AG20443 (cell line): ENCODE data around the gene DOCK4.

Experiments
- DNase-seq: peaks from one replicate; pipeline ENCODE4 v3.0.0; 2012; ENCODE audit warnings: low spot score, mixed read lengths

DOCK4 gene

DNA sequence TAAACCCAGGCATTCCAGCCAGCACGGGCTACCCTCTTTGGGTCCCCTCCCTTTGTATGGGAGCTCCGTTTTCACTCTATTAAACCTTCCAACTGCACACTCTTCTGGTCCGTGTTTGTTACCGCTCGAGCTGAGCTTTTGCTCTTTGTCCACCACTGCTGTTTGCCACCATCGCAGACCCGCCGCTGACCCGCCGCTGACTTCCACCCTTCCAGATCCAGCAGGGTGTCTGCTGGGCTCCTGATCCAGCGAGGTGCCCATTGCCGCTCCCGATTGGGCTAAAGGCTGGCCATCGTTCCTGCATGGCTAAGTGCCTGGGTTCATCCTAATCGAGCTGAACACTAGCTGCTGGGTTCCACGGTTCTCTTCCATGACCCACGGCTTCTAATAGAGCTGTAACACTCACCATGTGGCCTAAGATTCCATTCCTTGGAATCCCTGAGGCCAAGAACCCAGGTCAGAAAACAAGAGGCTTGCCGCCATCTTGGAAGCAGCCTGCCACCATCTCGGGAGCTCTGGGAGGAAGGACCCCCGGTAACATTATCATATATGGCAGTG lies 14.8 kb upstream of the DOCK4 start:
- no peak for DNase-seq

DNA sequence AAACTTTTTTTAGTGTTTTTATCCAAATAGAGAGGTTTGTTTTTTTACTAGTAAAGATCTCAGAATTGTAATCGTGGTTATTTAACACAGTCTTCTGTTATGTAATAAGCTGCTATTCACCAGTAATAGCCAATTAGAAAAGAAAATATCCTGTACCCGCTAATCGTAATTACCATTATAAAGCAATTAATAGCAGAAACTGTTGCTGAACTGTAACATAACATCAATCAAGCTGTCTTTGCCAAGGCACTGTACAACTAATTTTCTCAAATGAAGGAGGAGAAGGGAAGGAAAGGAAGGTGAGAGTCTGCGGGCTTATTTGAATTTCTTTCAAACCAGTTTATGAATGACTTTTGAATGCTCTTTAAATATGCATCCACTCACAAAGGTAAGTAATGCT lies 9.6 kb upstream of the DOCK4 start:
- no peak for DNase-seq

DNA sequence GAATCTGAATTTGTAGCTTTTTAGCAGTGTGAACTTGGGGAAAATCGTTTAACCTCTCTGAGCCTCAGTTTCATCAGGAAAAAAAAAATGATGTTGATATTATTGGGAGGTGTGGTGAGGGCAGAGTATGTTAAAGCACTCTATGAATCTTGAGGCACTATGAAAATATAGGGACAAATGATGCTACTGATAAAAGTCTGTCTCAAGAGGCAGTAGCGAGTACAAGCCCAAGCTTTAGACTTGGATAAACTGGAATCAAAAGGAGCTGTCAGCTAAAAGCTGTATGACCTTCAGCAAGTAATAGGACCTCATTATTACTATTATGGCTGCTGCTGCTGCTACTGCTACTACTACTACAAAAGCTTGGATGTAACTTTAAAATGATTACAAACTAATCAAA lies 8.7 kb upstream of the DOCK4 start:
- no peak for DNase-seq

DNA sequence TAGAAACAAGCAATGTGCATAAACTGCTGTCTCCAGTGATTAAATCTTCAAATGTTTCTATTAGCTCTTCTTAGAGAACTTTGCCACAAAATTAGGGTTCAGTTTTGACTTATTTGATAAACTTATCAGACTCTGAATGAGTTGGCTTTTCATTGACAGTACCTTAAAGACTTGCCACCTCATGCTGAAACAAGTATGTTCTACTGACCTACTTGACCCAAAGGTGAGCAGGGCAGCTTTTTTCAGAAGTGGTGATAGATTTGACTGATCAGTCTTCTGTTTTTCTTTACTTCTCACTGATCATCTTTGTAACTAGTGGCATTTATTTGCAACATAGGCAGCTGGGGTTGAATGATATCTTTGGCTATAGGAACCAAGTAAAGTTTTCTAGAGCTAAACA lies 8.1 kb upstream of the DOCK4 start:
- DNase-seq, result no peak

DNA sequence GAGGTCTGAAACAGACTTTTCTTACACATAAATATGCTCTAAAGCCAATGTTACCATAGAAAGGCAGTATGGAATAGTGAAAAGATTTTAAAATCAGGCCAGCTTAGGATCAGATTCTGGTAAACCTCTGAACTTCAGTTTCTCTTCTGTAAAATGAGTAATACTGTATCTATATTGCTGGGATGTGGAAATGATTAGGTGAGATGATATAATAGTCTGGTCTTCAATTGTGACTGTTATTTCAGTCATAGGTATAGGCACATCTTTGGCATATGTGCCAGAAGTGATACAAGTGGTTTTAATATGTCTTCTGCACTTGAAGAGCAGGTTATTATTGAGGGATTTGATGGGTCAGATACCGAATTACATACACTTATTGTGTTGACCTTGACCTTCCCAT lies 7.5 kb upstream of the DOCK4 start:
- DNase-seq, result no peak

DNA sequence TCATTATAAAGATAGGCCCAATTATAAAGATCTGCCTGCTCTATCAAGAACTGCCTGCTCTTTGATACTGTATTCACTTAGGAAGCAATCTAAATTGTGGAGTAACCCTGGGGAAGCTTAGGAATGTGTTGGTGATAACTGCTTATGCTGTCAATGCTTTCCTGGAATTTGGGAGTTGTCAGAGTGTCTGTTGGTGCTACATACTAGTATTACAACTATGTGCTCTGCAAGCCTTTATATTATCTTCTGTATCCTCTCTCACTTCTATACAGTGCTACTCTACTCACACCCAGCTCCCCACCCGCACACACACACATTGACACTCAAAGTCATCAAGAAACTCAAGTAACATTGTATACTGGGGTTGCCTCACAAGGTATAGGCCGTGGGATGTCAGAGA lies 6.4 kb upstream of the DOCK4 start:
- no peak for DNase-seq

DNA sequence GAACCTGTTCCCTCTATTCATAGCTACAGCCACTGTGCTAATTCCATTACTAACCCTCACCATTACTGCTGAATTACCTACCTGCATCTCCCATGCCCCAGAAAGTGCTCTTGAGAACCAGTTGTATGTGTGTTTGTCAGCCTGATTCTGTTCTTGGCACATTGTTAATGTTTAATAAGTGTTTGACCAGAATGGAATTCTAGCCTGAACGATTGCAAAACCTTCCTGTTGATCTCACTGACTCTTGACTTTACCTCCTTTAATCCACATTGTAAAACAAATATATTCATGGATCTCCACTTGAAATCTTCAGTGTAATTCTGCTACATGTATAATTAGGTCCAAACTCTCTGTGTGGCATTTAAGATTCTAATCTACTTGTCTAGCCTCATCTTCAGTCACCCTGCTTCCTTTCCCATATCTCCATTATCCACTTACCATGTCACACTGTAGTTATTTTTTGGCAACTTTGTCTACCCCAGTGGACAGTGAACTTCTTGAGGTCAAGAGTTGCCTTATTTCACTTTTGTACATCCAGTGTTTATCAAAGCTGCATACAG lies 5.2 kb upstream of the DOCK4 start:
- DNase-seq, result peak; percentile 23

DNA sequence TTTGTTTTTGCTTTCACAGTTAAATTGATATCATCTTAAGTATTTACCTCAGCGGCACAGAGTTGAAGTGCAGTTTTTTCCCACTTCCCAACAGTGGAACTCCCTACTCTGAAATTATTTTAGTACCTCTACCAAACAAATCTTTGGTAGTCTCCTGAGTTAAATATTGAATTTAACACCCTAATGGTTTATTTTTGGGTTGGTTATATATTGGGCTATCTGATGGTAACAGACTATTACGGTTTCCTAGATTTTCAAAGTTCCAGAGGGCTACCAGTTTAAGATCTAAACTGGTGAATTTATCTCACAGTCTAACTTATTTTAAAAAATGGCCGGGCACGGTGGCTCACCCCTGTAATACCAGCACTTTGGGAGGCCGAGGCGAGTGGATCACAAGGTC lies 1.6 kb upstream of the DOCK4 start:
- DNase-seq, result no peak

DNA sequence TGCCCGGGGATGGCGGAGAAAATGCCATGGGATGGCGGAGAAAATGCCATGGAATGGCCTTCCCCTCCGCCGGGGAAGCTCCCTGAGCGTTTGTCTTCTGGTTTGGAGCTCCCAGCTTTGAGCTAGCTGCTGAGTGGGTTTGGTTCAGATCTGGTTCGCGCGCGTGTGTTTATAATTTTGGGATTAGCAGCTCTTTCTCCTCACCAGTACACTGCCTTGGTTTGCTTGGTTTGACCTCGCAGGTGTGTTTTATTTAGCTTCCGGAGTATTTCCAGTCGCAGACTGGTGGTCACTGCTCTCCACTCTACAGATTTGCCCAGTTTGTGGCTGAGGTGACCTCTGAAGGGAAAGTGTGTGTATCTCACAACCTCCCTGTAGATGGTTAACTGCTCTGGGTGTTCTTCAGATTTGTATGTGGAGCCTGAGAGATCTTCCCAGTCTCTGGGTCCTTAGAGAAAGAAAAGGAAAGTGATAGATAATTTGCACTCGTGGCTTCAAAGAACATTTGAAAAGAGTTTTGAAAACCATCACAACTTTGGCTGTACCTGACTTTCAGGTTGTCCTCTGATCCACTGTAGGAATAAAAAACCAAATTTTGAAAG lies 893 bp upstream of the DOCK4 start:
- DNase-seq, result peak; percentile 32

DNA sequence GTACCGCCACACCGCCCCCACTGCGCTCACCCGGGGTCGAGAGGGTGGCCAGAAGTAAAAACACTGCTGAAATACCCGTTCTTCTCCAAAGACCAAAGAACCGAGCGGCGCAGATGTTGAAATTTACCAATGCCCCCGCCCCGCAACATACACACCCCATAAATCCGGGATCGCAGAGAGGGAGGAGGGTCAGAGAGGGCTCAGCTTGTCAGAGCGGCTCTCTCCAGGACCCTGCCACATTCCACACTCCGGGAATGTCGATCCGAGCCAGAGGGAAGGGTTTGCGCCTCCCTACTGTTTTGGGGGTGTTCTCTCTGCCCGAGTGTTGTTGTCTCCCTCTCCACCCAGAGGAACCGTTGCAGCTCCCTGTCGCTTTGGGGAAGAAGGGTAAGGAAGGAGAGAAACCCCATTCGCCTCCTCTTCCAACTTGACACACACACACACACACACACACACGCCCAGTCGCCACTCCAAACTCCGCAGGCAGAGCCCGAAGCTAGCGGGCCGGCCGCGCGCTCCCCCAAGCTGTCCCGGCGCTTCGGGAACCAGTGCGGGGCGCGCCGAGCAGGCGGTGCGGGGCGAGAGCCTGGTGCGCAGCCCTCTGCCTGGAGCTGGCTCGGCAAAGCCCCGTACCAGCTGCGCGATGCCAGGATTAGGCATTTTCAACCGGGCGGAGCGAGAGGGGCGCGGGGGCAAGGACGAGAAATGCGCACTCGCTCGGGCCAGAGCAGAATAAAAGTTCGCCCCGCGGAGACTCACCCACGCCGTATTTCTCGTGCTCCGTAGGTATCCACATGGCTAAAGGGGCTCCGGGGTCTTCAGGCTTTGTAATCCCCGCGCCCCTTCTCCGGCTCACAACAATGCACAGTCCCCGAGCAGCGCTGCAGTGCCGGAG lies 609 bp downstream of the DOCK4 start:
- DNase-seq, result peak; percentile 56

DNA sequence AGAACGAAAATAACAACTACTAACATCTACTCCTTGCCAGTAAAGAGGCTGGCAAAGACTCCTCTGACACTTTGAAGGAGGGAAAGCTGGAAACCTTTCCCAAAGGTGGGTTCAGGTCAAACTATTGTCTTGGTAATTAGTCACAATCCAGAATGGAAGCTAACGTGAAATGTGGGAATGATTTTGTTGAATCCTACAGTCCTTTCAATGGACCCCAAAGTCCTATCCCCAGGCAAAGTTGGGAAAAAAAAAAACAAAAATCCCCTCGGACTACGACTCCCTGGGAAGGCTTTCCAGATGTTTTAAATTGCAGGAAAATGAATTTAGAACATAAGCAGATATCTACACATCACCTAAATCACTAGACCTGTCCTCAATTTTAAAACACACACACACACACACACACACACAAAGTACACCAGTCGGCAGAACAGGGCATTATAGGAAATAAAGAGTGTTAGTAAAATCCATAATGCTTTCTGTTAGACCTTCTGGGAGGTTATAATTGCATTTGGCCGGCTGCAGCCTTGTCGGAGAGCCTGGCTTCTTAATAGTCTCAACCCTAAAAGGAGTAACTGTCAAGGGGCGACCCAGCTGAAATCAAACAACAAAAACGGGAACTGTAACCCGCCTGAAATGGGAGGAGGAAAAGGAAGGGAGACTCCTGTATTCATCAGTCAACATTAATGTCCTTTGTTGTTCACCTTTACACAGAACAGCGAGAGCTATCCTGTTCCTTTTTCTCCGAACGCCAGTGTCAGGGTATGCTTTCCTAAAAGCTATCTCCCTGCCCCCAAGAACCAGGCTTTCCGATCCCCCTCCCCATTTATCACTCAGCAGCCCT lies 1.5 kb downstream of the DOCK4 start:
- no peak for DNase-seq

DNA sequence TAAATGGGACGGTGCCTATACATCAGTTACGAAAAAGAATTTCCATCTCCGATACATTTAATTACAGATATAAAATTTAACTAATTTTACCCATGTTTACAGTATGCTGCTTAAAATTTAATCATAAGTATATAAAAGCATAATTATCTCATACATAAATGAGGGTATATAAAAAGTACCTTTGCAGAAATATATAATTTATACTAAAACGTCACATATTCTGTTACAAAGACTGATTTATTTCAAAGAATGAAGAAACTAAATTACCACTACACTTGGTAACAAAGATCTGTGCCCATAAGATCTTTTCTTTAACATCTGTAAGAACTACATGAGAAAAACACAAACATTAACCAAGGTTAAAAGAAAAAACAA lies 2.8 kb downstream of the DOCK4 start:
- DNase-seq, result no peak

DNA sequence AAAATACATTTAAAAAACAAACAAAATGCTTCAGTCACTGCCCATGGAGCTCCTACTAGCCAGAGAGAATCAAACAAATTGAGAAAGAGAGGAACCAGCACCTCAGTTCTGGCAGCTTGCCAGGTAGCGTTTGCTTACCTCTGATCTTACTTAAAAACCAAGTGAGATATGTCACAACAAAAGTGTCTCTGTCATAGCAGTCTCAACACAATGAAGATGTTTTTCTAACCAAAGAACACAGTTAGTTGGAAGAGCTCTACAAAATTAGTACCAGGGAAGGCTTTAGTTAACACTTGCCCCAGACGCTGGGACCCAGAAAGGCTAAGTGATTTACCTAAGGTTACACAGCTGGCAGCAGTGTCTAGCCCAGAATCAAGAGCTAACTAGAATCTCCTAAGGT lies 3.4 kb downstream of the DOCK4 start:
- DNase-seq, result no peak

DNA sequence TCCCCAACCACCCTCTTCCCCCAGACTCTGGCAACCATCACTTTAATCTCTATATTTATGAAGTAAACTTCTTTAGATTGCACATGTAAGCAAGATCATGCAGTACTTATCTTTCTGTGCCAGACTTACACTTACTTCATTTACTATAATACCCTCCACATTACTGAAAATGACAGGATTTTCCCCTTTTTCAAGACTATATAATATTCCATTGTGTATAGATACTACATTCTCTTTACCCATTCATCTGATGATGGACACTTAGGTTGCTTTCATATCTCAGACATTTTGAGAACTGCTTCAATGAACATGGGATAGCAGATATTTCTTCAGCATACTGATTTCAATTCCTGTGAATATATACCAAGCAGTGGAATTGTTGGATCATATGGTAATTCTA lies 4.4 kb downstream of the DOCK4 start:
- no peak for DNase-seq

DNA sequence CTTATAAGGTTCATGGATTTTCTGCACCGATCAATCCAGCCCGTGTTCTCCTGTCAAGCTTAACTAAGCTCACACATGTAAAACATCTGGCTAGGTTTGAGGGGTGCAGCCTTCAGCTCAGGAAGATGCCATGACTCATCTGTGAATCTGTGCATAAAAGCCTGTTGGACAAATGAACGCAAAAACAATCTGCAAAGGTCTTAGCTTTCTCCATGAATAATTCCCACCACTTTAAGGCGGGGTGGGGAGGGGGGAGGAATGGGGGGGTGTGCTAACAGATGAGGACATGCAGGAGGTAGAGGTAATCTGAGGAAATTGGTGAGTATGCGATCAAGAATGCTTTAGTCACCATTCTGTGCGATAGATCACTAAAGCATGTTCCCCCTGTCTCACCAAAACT lies 4.8 kb downstream of the DOCK4 start:
- no peak for DNase-seq

DNA sequence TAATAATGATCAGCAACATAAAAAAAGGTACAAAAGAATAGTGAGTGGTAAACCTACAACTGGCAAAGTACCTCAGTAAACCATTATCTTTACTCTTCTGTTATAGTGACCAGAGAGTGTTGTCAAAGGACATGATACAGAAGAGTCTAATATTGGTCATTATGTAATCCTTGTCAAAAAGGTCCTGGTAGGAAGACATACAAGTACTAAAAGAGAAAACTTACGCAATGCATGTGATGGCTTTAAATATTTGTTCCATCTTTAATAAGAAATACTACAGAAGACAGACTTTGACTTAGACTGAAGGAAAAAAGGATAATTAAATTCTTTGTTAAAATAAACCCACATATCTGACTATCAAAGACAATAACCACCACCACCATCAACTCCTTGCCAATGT lies 6.5 kb downstream of the DOCK4 start:
- no peak for DNase-seq

DNA sequence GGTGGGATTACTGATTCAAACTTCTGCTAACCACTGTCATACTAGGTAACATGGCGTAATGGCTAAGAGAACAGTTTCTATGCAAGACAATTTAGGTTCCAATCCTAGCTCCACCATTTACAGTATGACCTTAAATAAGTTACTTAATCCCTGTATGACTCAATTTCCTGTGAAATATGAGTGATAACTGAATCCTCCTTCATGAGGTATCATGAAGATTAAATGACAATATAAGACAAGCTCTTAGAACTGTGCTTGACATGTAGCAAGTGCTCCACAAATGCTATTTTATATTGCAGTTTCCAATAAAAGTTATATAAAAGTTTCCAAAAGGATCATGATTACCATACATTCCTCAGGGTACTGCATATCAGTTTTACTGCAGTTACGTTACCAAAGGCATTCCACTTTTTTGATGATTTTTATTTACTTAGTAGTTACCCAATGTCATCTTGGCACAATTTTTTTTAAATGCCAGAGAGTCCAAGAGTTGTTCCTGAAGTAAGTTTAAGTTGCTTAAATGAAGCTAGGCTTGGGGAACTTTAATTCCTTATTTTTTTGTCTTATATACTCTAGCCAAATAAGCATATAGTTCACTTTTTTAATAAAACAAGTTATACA lies 7.1 kb downstream of the DOCK4 start:
- no peak for DNase-seq

DNA sequence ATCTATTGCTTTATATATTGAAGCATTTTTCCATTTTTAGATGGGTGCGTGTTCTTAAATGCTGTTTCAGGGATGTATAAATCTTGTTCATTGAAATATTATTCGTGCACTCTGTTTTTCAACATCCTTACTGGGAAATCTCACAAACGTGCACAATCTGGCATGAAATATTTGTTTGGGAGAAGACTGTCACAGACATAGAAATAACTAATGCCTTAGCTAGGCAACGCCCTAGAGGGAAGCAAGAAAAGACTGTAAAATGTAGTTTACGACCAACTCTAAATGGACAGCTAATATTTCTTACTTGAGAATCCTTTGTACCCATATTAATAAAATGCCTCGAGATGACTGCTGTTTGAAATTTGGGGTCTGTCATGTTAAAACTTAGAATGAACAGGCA lies 8.9 kb downstream of the DOCK4 start:
- no peak for DNase-seq

DNA sequence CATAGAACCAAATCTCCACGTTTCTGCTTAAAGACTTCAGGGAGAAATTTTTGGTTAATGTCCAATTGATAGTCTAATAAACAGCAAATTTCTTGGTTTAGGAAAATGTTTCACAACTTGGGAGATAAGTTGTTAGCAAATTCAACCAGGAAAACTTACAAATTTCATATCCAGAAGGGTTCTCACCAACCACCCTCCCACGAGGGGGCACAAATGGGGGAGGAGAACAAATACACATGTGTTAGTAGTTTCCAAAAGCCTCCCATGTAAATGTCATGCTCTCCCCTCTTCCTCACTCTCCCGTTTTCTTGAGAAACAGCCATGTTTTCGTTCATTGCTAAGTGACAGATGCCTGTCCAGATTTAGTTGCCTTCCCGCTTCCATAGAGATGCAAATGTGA lies 10.5 kb downstream of the DOCK4 start:
- DNase-seq, result no peak

DNA sequence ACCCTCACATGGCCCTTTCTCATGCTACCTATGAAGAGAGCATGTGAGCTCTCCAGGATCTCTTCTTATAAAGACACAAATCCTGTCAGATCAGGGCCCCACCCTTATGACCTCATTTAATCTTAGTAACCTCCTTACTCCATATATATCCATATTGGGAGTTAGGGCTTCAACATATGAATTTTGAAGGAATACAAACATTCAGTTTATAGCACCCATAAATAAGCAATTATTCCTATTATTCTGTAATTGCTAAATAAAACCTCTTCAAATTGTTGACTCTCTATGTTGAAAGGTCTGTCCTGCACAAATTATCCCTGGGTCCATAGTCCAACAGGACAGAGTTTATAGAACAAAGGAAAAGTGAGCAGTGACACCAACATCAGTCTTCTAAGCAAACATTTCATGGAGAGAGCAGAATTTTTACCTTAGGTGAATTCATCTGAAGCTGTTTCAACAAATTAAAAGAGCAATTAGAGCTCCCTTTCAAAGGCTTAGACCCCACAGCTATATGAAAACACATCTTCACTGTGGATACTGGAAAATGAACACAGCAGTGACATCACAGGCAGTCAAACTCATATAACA lies 12.2 kb downstream of the DOCK4 start:
- DNase-seq, result no peak
